Loucy (cell line): ENCODE measurements around the gene AQP12A.

Experiments used
- H2AFZ ChIP-seq: fragments of 200-600 bp; sonication (generic); 2 replicates; pipeline ENCODE4 v1.6.0; 2016; ENCODE audit warnings: antibody characterized with exemption, mild to moderate bottlenecking, low read length, moderate library complexity
- H3F3A ChIP-seq: fragments of 200-600 bp; 2 replicates; pipeline ENCODE4 v1.6.0; 2016; ENCODE audit warnings: antibody characterized with exemption, low read depth, mild to moderate bottlenecking
- H3K27me3 ChIP-seq: fragments of 200-600 bp; sonication (generic); 2 replicates; pipeline ENCODE4 v1.6.1; 2014; ENCODE audit warnings: low read length, mild to moderate bottlenecking; ENCODE audit not compliant: insufficient read depth, poor library complexity, severe bottlenecking
- H3K36me3 ChIP-seq: fragments of 200-600 bp; sonication (generic); 2 replicates; pipeline ENCODE4 v1.6.1; 2016; ENCODE audit warnings: low read length; ENCODE audit not compliant: insufficient read depth
- H3K4me1 ChIP-seq: fragments of 200-600 bp; sonication (generic); 2 replicates; pipeline ENCODE4 v1.5.1; 2014; ENCODE audit warnings: low read length, mild to moderate bottlenecking; ENCODE audit not compliant: insufficient read depth, poor library complexity, severe bottlenecking
- H3K4me2 ChIP-seq: fragments of 200-600 bp; sonication (generic); 2 replicates; pipeline ENCODE4 v1.6.0; 2014; ENCODE audit warnings: antibody characterized with exemption, low read length, low read depth, mild to moderate bottlenecking; ENCODE audit not compliant: poor library complexity, severe bottlenecking
- H3K4me3 ChIP-seq: fragments of 200-600 bp; sonication (generic); 2 replicates; pipeline ENCODE4 v1.5.1; 2014; ENCODE audit warnings: low read length, mild to moderate bottlenecking, mixed read lengths; ENCODE audit not compliant: poor library complexity, severe bottlenecking
- H3K79me2 ChIP-seq: fragments of 200-600 bp; sonication (generic); 2 replicates; pipeline ENCODE4 v1.6.1; 2014; ENCODE audit warnings: low read length; ENCODE audit not compliant: insufficient read depth
- H3K9ac ChIP-seq: fragments of 200-600 bp; sonication (generic); 2 replicates; pipeline ENCODE4 v1.6.0; 2014; ENCODE audit warnings: mild to moderate bottlenecking, low read depth, low read length, moderate library complexity; ENCODE audit not compliant: poor library complexity, severe bottlenecking
- H3K9me2 ChIP-seq: fragments of 200-600 bp; sonication (generic); replicated peaks from 2 replicates; pipeline ENCODE4 v1.6.1; 2016; ENCODE audit warnings: low read depth, low read length, mixed read lengths
- H3K9me3 ChIP-seq: fragments of 200-600 bp; sonication (generic); 2 replicates; pipeline ENCODE4 v1.6.1; 2014; ENCODE audit warnings: mild to moderate bottlenecking, antibody characterized with exemption, low read length, low read depth; ENCODE audit not compliant: insufficient read depth
- H4K20me1 ChIP-seq: fragments of 200-600 bp; sonication (generic); 2 replicates; pipeline ENCODE4 v1.6.0; 2014; ENCODE audit warnings: antibody characterized with exemption, low read length, mild to moderate bottlenecking; ENCODE audit not compliant: insufficient read depth, poor library complexity, severe bottlenecking
- CTCF ChIP-seq: fragments of 200-600 bp; sonication (generic); conservative IDR thresholded peaks from 2 replicates; pipeline ENCODE4 v1.5.1; 2014; ENCODE audit warnings: mild to moderate bottlenecking, antibody characterized with exemption, low read length
- EZH2phosphoT487 ChIP-seq: fragments of 200-600 bp; IDR thresholded peaks from 2 replicates; pipeline ENCODE4 v1.6.1; 2018; ENCODE audit warnings: antibody characterized with exemption, mild to moderate bottlenecking, moderate library complexity, borderline replicate concordance

The AQP12A gene

GRCh38 chr2:240746671-240747070, 55.0 kb downstream of the AQP12A start:
- H3K4me2 ChIP-seq: no peak overlapping the region
- TF ChIP-seq CTCF (no peak), EZH2phosphoT487 (no peak)
- no peak overlapping the region for H3K4me3 ChIP-seq
- H3K4me1 ChIP-seq: no peaks in the 10 kb centered on the region
- no peaks in the 10 kb centered on the region for H3K27me3 ChIP-seq
- no peaks in the 10 kb centered on the region for H3F3A ChIP-seq
- H3K36me3 ChIP-seq: no peaks in the 10 kb centered on the region
- H2AFZ ChIP-seq: no peak overlapping the region
- H4K20me1 ChIP-seq: no peaks in the 10 kb centered on the region
- no peaks in the 10 kb centered on the region for H3K79me2 ChIP-seq
- H3K9me3 ChIP-seq: no peaks in the 10 kb centered on the region
- H3K9ac ChIP-seq: no peak overlapping the region
- H3K9me2 ChIP-seq: no peaks in the 10 kb centered on the region

DNA sequence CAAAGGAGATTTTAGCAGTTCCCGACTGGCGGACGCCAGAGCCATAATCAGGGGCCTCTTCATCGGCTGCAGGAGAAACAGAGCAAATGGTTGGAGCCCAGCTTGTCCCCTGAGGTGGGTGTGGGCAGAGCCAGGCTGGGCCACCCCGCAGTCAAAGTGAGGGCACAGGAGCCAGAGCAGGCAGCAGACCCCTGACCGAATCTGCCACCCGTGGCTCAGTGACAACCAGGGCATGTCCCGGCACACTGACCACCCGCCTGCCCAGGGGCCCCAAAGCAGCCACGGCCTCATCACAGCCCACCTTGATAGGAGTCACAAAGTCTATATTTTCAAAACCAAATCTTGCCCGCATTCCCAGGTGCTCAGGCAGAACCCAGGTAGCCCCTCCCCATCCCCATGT, 55.6 kb downstream of the AQP12A start:
- Histone ChIP-seq H4K20me1 (no peaks in the 10 kb centered on the region), H3K9me3 (no peaks in the 10 kb centered on the region), H3F3A (no peaks in the 10 kb centered on the region), H3K4me3 (no peak overlapping the region), H3K27me3 (no peaks in the 10 kb centered on the region), H3K4me1 (no peaks in the 10 kb centered on the region), H3K9me2 (no peaks in the 10 kb centered on the region), H3K4me2 (no peak overlapping the region), H2AFZ (no peak overlapping the region), H3K79me2 (no peaks in the 10 kb centered on the region), H3K9ac (no peak overlapping the region), H3K36me3 (no peaks in the 10 kb centered on the region)
- TF ChIP-seq CTCF: no peak
- TF ChIP-seq EZH2phosphoT487: no peak
